Measurements from ENCODE around the gene ZFAND2B. TPM values are rescaled to one million over a fixed set of nuclear protein-coding genes. Genes with fewer than 3 reads are reported as not detected.

The ZFAND2B gene
- total RNA-seq, 4 donors from 2014 or later, result 34.7 to 44.5 (median 37.6) TPM

DNA sequence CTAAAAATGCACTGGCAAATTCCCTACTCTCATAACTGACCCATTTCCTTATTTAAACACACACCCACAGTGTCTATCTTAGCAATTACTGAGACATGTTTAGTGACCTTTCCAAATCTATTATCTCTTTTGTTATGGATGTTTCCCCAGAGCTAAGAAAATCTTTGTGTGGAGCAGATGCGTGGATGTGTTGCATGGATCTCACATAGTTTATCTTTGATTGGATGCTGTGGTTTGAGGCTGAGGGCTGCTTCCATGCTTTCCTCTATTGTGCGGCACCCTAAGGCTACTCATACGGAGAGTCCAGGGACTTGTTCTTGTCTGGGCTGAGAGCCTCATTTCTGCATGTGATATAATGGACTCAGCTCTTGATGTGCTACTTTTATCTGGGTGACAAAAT is 27.7 kb downstream of the ZFAND2B start:
- 76 to 79% methylated on average over 3 of the region's 3 CpGs for WGBS, 2 donors (ENCODE audit: low coverage in 1 of 2)
- Histone ChIP-seq H3K4me3 (no peak overlapping the region), H3K4me1 (peaks cover 0 to 20% (median 6%) of the 10 kb centered on the region in 3 donors), H3K27me3 (no peaks in the 10 kb centered on the region), H3K9me3 (no peaks in the 10 kb centered on the region), H3K27ac (no peak overlapping the region), H3K36me3 (peaks cover 0 to 78% of the 10 kb centered on the region in 2 donors)
- TF ChIP-seq EP300 (IDR thresholded peaks at IDR 0.05) (no peak), POLR2A (IDR thresholded peaks at IDR 0.05) (no peak), POLR2AphosphoS5 (IDR thresholded peaks at IDR 0.05) (no peak)
- TF ChIP-seq, protein P1, sequence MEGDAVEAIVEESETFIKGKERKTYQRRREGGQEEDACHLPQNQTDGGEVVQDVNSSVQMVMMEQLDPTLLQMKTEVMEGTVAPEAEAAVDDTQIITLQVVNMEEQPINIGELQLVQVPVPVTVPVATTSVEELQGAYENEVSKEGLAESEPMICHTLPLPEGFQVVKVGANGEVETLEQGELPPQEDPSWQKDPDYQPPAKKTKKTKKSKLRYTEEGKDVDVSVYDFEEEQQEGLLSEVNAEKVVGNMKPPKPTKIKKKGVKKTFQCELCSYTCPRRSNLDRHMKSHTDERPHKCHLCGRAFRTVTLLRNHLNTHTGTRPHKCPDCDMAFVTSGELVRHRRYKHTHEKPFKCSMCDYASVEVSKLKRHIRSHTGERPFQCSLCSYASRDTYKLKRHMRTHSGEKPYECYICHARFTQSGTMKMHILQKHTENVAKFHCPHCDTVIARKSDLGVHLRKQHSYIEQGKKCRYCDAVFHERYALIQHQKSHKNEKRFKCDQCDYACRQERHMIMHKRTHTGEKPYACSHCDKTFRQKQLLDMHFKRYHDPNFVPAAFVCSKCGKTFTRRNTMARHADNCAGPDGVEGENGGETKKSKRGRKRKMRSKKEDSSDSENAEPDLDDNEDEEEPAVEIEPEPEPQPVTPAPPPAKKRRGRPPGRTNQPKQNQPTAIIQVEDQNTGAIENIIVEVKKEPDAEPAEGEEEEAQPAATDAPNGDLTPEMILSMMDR (IDR thresholded peaks at IDR 0.05), result no peak
- ATAC-seq, result no peak

DNA sequence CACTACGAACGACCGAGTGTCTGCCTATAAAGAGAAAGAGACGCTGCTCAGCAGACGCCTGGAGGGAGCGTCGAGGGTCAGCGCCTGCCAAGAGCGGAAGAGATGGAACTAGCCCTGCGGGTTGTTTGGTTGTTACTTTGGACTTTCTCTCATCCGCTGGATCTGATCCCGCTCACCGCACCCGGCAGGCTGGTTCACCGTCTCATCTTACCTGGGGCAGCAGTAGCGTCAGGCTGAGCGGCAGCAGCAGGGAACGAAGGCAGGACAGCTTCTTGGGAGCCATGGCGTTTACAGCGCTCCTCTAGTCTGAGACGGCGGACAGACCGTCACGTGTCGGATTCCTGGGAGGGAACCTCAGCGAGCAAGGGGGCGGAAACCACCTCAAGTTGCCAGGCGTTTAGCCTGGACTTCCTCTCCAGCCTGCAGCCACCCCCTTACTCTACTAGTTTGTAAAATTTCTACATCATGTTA is 36.7 kb downstream of the ZFAND2B start:
- Histone ChIP-seq H3K27ac (peak overlapping the region in 2 of 4 donors; percentile 7 to 33), H3K27me3 (no peaks in the 10 kb centered on the region), H3K9me3 (no peaks in the 10 kb centered on the region), H3K4me1 (peaks cover 3 to 35% (median 8%) of the 10 kb centered on the region in 3 donors), H3K36me3 (peaks cover 0 to 32% of the 10 kb centered on the region in 2 donors), H3K4me3 (peak overlapping the region in 1 of 2 donors; percentile 36)
- WGBS, 2 donors (ENCODE audit: low coverage in 1 of 2), result 21 to 35% methylated on average over 7 to 14 of the region's 28 CpGs
- TF ChIP-seq, protein P1 (IDR thresholded peaks at IDR 0.05), result no peak
- no peak for TF ChIP-seq EP300 (IDR thresholded peaks at IDR 0.05)
- TF ChIP-seq POLR2A (IDR thresholded peaks at IDR 0.05), result no peak
- no peak for TF ChIP-seq POLR2AphosphoS5 (IDR thresholded peaks at IDR 0.05)
- no peak for ATAC-seq

- Histone ChIP-seq H3K27ac (peak overlapping the region; percentile 89 to 96 (median 93)), H3K4me3 (peak overlapping the region; percentile 66 to 90), H3K27me3 (no peaks in the 10 kb centered on the region), H3K4me1 (peaks cover 3 to 49% (median 16%) of the 10 kb centered on the region in 3 donors), H3K36me3 (peaks cover 0 to 30% of the 10 kb centered on the region in 2 donors), H3K9me3 (no peaks in the 10 kb centered on the region)
- no peak for ATAC-seq
- TF ChIP-seq POLR2A (IDR thresholded peaks at IDR 0.05) (no peak), EP300 (IDR thresholded peaks at IDR 0.05) (no peak), POLR2AphosphoS5 (IDR thresholded peaks at IDR 0.05) (no peak)
- TF ChIP-seq, protein P1 (IDR thresholded peaks at IDR 0.05), result no peak
- 42 to 66% methylated on average over 4 of the region's 6 CpGs for WGBS, 2 donors (ENCODE audit: low coverage in 1 of 2)
These were observed 38.2 kb downstream of the ZFAND2B start for GRCh38 chr2:219244789-219245147.

GRCh38 chr2:219245148-219245898 is 38.7 kb downstream of the ZFAND2B start, which contains the start of the genes GLB1L and STK16:
GLB1L (minus strand) TSS chr2:219245444; CDS start chr2:219243573, 1,871 bp downstream.
STK16 (plus strand) TSS chr2:219245479; CDS start chr2:219246000, 521 bp downstream.
- TF ChIP-seq, protein P1 (IDR thresholded peaks at IDR 0.05), result peak in 1 of 4 experiments; percentile 7
- TF ChIP-seq POLR2AphosphoS5 (IDR thresholded peaks at IDR 0.05) (peak; percentile 91), EP300 (IDR thresholded peaks at IDR 0.05) (no peak), POLR2A (IDR thresholded peaks at IDR 0.05) (peak; percentile 79 to 82)
- peaks cover 0 to 32% of the 10 kb centered on the region in 2 donors for H3K36me3 ChIP-seq
- H3K9me3 ChIP-seq, result no peaks in the 10 kb centered on the region
- H3K4me1 ChIP-seq, result peaks cover 3 to 55% (median 22%) of the 10 kb centered on the region in 3 donors
- peak; percentile 93 for ATAC-seq
- peak within 1 kb of the TSS; percentile 66 to 90 for H3K4me3 ChIP-seq
- H3K27ac ChIP-seq, result peak within 1 kb of the TSS; percentile 89 to 96 (median 93)
- no peaks in the 10 kb centered on the region for H3K27me3 ChIP-seq
- WGBS, 2 donors (ENCODE audit: low coverage in 1 of 2), result 0% methylated on average over 8 of the region's 46 CpGs; no CpG with 5 or more reads in 1 of the 2 donors

Data from gastroesophageal sphincter (tissue), 4 donors.